CD4-positive, alpha-beta memory T cell (primary cell): ENCODE measurements around the gene CHI3L2. TPM values are rescaled to one million over a fixed set of nuclear protein-coding genes. Genes with fewer than 3 reads are reported as not detected.

Source experiments
- CTCF ChIA-PET: fragments of 350-600 bp; sonication (Branson Sonifier 250); formaldehyde crosslinking; loops from one replicate; lab custom pipeline; 2021; ENCODE audit warnings: inconsistent platforms; ENCODE audit not compliant: partially characterized antibody; lab: Charles Lee
- POLR2A ChIA-PET: fragments of 350-600 bp; sonication (Branson Sonifier 250); formaldehyde crosslinking; loops from one replicate; lab custom pipeline; 2021; ENCODE audit not compliant: partially characterized antibody; lab: Charles Lee
- DNase-seq, 5 donors: peaks; one replicate each; pipeline versions ENCODE4 v3.0.0 to v3.0.0-alpha.2; 2020 to 2022; ENCODE audit warnings: mixed read lengths in 1 of 5
- H3K27ac ChIP-seq: one replicate; pipeline ENCODE4 v1.7.0; 2013; ENCODE audit warnings: low read depth, low read length
- H3K27me3 ChIP-seq: 2 replicates; pipeline ENCODE4 v1.7.0; 2013; ENCODE audit warnings: mild to moderate bottlenecking, low read length, moderate library complexity; ENCODE audit not compliant: insufficient read depth
- H3K36me3 ChIP-seq: 2 replicates; pipeline ENCODE4 v1.7.0; 2013; ENCODE audit warnings: mild to moderate bottlenecking, low read length, moderate library complexity; ENCODE audit not compliant: insufficient read depth
- H3K4me1 ChIP-seq: 2 replicates; pipeline ENCODE4 v1.7.0; 2013; ENCODE audit warnings: mild to moderate bottlenecking, low read length, moderate library complexity; ENCODE audit not compliant: insufficient read depth
- H3K4me3 ChIP-seq, 2 donors: one replicate each; pipeline ENCODE4 v1.7.0; 2013; ENCODE audit warnings: low read length in 2 of 2, mild to moderate bottlenecking in 1 of 2
- H3K9me3 ChIP-seq, 2 donors: one replicate each; pipeline ENCODE4 v1.7.0; 2013; ENCODE audit warnings: low read length in 2 of 2, control low read depth in 1 of 2; ENCODE audit not compliant: control insufficient read depth in 1 of 2
- H3K27ac Mint-ChIP-seq, 7 donors: one replicate each; pipeline ENCODE4 v1.8.0; 2020 to 2021; ENCODE audit warnings: mixed read lengths in 7 of 7, mild to moderate bottlenecking in 6 of 7, inconsistent platforms in 3 of 7, moderate library complexity in 3 of 7
- H3K27me3 Mint-ChIP-seq, 2 donors: one replicate each; pipeline ENCODE4 v1.8.0; 2020 to 2021; ENCODE audit warnings: mixed read lengths in 2 of 2
- H3K36me3 Mint-ChIP-seq, 2 donors: one replicate each; pipeline ENCODE4 v1.8.0; 2020 to 2021; ENCODE audit warnings: mixed read lengths in 2 of 2, inconsistent platforms in 1 of 2, mild to moderate bottlenecking in 1 of 2
- H3K4me1 Mint-ChIP-seq, 4 donors: one replicate each; pipeline ENCODE4 v1.8.0; 2020 to 2021; ENCODE audit warnings: mixed read lengths in 4 of 4, mild to moderate bottlenecking in 1 of 4
- H3K4me3 Mint-ChIP-seq, 8 donors: one replicate each; pipeline ENCODE4 v1.8.0; 2020 to 2021; ENCODE audit warnings: mixed read lengths in 8 of 8, mild to moderate bottlenecking in 7 of 8, moderate library complexity in 6 of 8, inconsistent platforms in 3 of 8
- H3K9me3 Mint-ChIP-seq, 8 donors: one replicate each; pipeline ENCODE4 v1.8.0; 2020 to 2021; ENCODE audit warnings: mixed read lengths in 8 of 8, mild to moderate bottlenecking in 5 of 8, inconsistent platforms in 3 of 8, moderate library complexity in 1 of 8
- intact Hi-C: fragments of 100-400 bp; cut with micrococcal nuclease; formaldehyde crosslinking; loops from one replicate; pipeline ENCODE4 v1.15.1; 2023
- polyA plus RNA-seq, 2 donors: library from polyadenylated mRNA; unstranded; fragments of 300-500 nt; fragmentation: Illumina TruSeq; gene quantifications; one replicate each; pipeline ENCODE4 v1.2.3, GENCODE V29; 2021
- total RNA-seq, 2 experiments: library from RNA; stranded (reverse); gene quantifications; one replicate each; pipeline ENCODE4 v1.2.3, GENCODE V29; 2021

The CHI3L2 gene
- total and polyA plus RNA-seq, 4 experiments from 2014 or later: 1.7 to 18.2 (median 8.8) TPM

DNA sequence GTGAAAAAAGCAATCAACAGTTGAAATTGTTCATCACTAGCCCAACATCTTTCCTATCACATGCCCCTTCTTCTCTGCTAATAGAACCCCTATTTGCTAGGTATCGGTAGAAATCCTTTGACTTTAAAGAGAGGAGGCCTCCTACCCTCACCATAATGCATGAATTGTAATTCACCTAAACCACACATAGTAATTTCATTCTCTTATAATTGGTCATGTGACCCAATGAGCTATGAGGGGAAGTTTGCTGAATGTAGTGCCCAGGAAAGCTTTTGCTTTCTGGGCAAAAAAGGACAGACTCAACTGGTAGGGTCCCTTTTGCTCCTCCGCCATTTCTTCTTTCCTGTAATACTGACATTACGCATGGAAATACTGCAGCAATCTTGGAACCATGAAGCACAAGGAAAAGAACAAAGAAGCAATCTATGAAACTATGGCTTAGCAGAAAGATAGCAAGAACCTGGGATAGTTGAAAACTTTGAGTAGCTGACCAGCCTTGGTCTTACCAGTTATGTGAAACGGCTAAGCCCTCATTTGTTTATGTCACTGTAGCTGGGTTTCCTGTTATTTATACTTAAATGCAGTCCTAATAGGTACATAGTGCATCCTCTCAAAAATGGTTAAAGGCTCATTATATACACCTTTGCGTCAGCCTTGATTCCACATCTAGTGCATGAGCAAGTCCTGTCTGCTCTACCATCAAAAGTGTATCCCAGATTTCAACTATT lies 10.2 kb upstream of the CHI3L2 start:
- CTCF ChIA-PET: interaction anchor here (1.3 to 17.0 kb wide), 6 partner anchors 11 to 252 kb away, joined by 4 to 623 read pairs (median 20); partner anchors contain the start of gene DENND2D
- Mint-ChIP-seq H3K4me3 (peak overlapping the region; percentile 11 to 87 (median 73)), H3K4me1 (peaks cover 91 to 100% (median 95%) of the 10 kb centered on the region in 4 donors), H3K9me3 (peaks cover 0 to 9% (median 0%) of the 10 kb centered on the region in 8 donors), H3K27ac (peak overlapping the region; percentile 87 to 100 (median 97)), H3K27me3 (peaks cover 0 to 2% of the 10 kb centered on the region in 2 donors), H3K36me3 (peaks cover 0 to 13% of the 10 kb centered on the region in 2 donors)
- intact Hi-C loops: loop anchor here (2.0 to 10.0 kb wide), 2 partner anchors 77 to 253 kb away; partner anchors contain the start of genes CEPT1, DRAM2 and LRIF1
- Histone ChIP-seq H3K36me3 (no peaks in the 10 kb centered on the region), H3K4me1 (peaks cover 100% of the 10 kb centered on the region), H3K27ac (peak overlapping the region; percentile 48), H3K4me3 (peak overlapping the region in 1 of 2 donors; percentile 4), H3K9me3 (no peaks in the 10 kb centered on the region), H3K27me3 (no peaks in the 10 kb centered on the region)
- POLR2A ChIA-PET: interaction anchor here (0.7 to 18.7 kb wide), 10 partner anchors 9 to 481 kb away, joined by 3 to 1434 read pairs (median 10); partner anchors contain the start of genes CEPT1, CHI3L2, DENND2D and DRAM2
- DNase-seq: no peak

DNA sequence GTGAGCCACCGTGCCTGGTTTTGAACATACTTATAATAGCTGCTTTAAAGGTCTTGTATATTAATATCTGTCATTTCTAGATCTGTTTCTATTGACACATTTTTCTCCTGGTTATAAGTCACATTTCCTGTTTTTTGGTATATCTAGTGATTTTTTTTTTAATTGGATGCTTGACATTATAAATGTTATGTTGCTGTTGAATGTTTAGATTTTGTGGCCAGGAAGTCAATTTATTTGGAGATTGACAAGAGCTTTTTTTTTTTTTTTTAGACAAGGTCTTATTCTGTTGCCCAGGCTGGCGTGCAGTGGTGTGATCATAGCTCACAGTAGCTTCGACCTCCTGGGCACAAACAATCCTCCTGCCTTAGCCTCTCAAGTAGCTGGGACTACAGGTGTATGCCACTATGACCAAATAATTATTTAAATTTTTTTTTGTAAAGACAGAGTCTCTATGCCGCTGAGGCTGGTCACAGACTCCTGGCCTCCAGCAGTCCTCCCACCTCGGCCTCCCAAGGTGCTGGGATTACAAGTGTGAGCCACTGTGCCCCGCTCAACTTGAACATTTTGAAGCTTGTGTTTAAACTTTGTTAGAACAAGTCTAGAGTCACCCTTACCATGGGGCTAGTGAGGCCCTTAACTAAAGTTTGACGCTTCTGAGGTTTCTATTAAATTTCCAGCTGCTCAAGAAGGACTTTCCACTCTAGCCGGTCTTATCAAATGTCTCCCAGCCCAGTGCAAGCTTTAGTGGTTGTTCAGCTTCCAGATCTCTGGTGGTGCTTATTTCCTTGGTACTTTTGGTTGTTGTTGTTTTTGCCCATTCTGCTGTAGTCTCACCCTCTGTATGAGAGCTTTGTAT lies 8.6 kb upstream of the CHI3L2 start:
- CTCF ChIA-PET: interaction anchor here (0.9 to 17.0 kb wide), 10 partner anchors 10 to 375 kb away, joined by 3 to 623 read pairs (median 4); partner anchors contain the start of gene DENND2D
- no peak for DNase-seq

DNA sequence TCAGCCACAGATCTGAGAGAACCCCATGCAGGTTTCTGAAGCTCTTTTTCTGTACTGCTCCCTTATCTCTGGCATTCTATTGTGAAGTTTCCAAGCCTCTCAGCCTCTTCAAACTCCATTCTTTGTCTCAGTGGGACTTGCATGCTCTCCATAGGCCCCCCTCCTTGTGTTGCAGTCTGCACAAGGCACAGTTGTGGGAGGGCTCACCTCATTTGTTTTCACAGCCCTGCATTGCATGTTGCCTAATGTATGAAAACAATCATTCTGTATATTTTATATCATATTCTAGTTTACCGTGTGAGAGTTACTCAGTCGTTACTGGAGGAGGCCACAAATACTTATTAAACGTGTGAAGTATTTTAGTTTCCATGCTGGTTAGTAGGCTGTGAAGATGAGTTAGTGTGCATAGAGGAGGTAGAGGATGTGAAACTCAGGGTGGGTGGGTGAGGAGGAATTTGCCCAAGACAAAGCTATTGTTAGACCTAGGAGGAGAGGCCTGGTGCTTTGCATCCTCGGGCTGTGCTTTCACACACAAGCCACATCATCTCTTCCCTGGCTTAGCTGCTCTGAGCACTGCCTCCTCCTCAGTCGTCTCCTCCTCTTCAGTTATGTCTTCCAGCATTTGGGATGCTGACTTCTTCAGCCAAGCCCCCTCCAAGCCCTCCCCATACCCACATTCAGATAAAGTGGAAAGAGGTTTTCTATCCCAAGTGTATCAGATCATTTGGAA lies 7.8 kb upstream of the CHI3L2 start:
- Histone ChIP-seq H3K36me3 (no peaks in the 10 kb centered on the region), H3K4me1 (peaks cover 98% of the 10 kb centered on the region), H3K27ac (peak overlapping the region; percentile 59), H3K9me3 (no peaks in the 10 kb centered on the region), H3K27me3 (no peaks in the 10 kb centered on the region), H3K4me3 (peak overlapping the region in 1 of 2 donors; percentile 4)
- intact Hi-C loops: loop anchor here (5.0 to 10.0 kb wide), 4 partner anchors 32 to 405 kb away; partner anchors contain the start of gene LRIF1
- peaks cover 0 to 9% (median 0%) of the 10 kb centered on the region in 8 donors for H3K9me3 Mint-ChIP-seq
- no peak for DNase-seq
- H3K4me1 Mint-ChIP-seq: peaks cover 81 to 97% (median 90%) of the 10 kb centered on the region in 4 donors
- POLR2A ChIA-PET: interaction anchor here (0.8 to 18.7 kb wide), 13 partner anchors 7 to 600 kb away, joined by 3 to 1434 read pairs (median 6); partner anchors contain the start of genes CEPT1, CHI3L2, DENND2D and DRAM2
- H3K27me3 Mint-ChIP-seq: peaks cover 0 to 2% of the 10 kb centered on the region in 2 donors
- CTCF ChIA-PET: interaction anchor here (0.9 to 17.0 kb wide), 7 partner anchors 24 to 374 kb away, joined by 3 to 623 read pairs (median 5); partner anchors contain the start of gene DENND2D
- peaks cover 0 to 8% of the 10 kb centered on the region in 2 donors for H3K36me3 Mint-ChIP-seq
- H3K4me3 Mint-ChIP-seq: peak overlapping the region; percentile 15 to 95 (median 74)
- peak overlapping the region; percentile 84 to 100 (median 96) for H3K27ac Mint-ChIP-seq

More for the DNA sequence above, 8.6 kb upstream of the CHI3L2 start:
- peaks cover 0 to 2% of the 10 kb centered on the region in 2 donors for H3K27me3 Mint-ChIP-seq
- H3K4me3 Mint-ChIP-seq: peak overlapping the region in 7 of 8 donors; percentile 49 to 95 (median 76)
- Histone ChIP-seq H3K9me3 (no peaks in the 10 kb centered on the region), H3K36me3 (no peaks in the 10 kb centered on the region), H3K27me3 (no peaks in the 10 kb centered on the region), H3K4me3 (no peak overlapping the region), H3K27ac (peak overlapping the region; percentile 59), H3K4me1 (peaks cover 99% of the 10 kb centered on the region)
- H3K36me3 Mint-ChIP-seq: peaks cover 0 to 10% of the 10 kb centered on the region in 2 donors
- POLR2A ChIA-PET: interaction anchor here (0.6 to 18.7 kb wide), 16 partner anchors 8 to 599 kb away, joined by 3 to 1434 read pairs (median 6); partner anchors contain the start of genes CEPT1, CHI3L2, DENND2D and DRAM2
- peaks cover 86 to 98% (median 93%) of the 10 kb centered on the region in 4 donors for H3K4me1 Mint-ChIP-seq
- intact Hi-C loops: loop anchor here (10.0 kb wide), 1 partner anchor 254 kb away; the partner anchor contains the start of gene LRIF1
- H3K9me3 Mint-ChIP-seq: peaks cover 0 to 9% (median 0%) of the 10 kb centered on the region in 8 donors
- H3K27ac Mint-ChIP-seq: peak overlapping the region; percentile 93 to 100 (median 97)

DNA sequence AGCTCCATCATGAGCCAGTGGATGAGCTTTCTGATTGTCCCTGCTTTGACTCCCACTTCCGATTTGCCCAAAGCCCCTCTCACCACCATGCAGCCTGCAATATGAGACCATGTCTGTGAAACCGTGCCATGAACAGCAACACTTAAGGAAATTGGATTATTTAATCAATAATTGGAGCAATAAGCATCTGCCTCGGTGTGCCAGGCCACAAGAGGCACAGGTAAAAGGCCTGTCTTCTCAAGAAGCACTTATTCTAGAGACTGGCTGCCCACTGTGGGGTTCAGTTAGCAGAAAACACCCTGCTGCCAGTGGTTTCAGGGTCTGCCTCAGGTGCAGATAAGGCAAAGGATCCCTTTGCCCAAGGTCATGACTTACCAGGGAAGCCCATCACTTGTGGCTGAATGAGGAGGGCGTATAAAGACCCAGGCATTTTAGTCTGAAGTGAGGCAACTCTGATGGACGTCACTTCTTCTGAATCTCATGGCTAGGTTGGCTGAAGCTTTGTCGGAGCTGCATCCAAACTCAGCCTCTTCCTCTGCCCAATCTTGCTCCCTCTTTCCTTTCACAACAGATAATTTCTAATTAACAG lies 7.1 kb upstream of the CHI3L2 start:
- DNase-seq: no peak
- Mint-ChIP-seq H3K27ac (peak overlapping the region; percentile 84 to 100 (median 96)), H3K4me3 (peak overlapping the region; percentile 15 to 95 (median 74)), H3K9me3 (peaks cover 0 to 9% (median 0%) of the 10 kb centered on the region in 8 donors), H3K27me3 (peaks cover 0 to 2% of the 10 kb centered on the region in 2 donors), H3K36me3 (peaks cover 0 to 7% of the 10 kb centered on the region in 2 donors), H3K4me1 (peaks cover 80 to 97% (median 90%) of the 10 kb centered on the region in 4 donors)
- intact Hi-C loops: loop anchor here (5.0 to 10.0 kb wide), 3 partner anchors 33 to 404 kb away; no protein-coding TSS in a partner anchor
- Histone ChIP-seq H3K4me1 (peaks cover 98% of the 10 kb centered on the region), H3K9me3 (no peaks in the 10 kb centered on the region), H3K27me3 (no peaks in the 10 kb centered on the region), H3K27ac (peak overlapping the region; percentile 59), H3K36me3 (no peaks in the 10 kb centered on the region), H3K4me3 (peak overlapping the region in 1 of 2 donors; percentile 5)
- CTCF ChIA-PET: interaction anchor here (0.8 to 17.0 kb wide), 8 partner anchors 11 to 287 kb away, joined by 3 to 623 read pairs (median 4); partner anchors contain the start of genes CEPT1, DENND2D and DRAM2
- POLR2A ChIA-PET: interaction anchor here (1.0 to 18.7 kb wide), 9 partner anchors 6 to 288 kb away, joined by 3 to 1434 read pairs (median 15); partner anchors contain the start of genes CEPT1, CHI3L2, DENND2D and DRAM2

DNA sequence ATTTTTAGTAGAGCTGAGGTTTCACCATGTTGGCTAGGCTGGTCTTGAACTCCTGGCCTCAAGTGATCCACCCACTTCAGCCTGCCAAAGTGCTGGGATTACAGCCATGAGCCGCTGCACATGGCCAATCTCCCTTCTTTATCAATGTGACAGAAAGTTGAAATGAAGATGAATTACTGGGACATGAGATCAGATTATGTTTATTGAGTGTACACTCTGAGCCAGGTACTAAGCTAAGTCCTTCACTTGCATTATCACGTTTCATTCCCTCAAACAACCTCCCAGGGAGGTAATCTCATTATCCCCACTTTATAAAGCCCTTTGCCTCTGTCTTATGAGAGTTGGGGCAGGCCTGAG lies 6.3 kb upstream of the CHI3L2 start:
- H3K4me3 Mint-ChIP-seq: peak overlapping the region; percentile 79 to 95 (median 85)
- peak overlapping the region; percentile 54 for H3K27ac ChIP-seq
- H3K36me3 ChIP-seq: no peaks in the 10 kb centered on the region
- intact Hi-C loops: loop anchor here (5.0 to 10.0 kb wide), 3 partner anchors 34 to 404 kb away; no protein-coding TSS in a partner anchor
- ChIA-PET CTCF (interaction anchor here (0.8 to 17.0 kb wide), 11 partner anchors 12 to 534 kb away, joined by 3 to 623 read pairs (median 3); partner anchors contain the start of genes CEPT1, DENND2D and DRAM2), POLR2A (interaction anchor here (0.7 to 18.7 kb wide), 12 partner anchors 8 to 287 kb away, joined by 3 to 1434 read pairs (median 4); partner anchors contain the start of genes CEPT1, DENND2D and DRAM2)
- H3K27me3 Mint-ChIP-seq: no peaks in the 10 kb centered on the region
- H3K4me1 ChIP-seq: peaks cover 98% of the 10 kb centered on the region
- H3K4me3 ChIP-seq: peak overlapping the region; percentile 8 to 39
- peaks cover 0 to 6% (median 0%) of the 10 kb centered on the region in 8 donors for H3K9me3 Mint-ChIP-seq
- no peaks in the 10 kb centered on the region for H3K27me3 ChIP-seq
- no peaks in the 10 kb centered on the region for H3K9me3 ChIP-seq
- DNase-seq: no peak
- peaks cover 79 to 97% (median 90%) of the 10 kb centered on the region in 4 donors for H3K4me1 Mint-ChIP-seq
- peak overlapping the region; percentile 89 to 100 (median 96) for H3K27ac Mint-ChIP-seq
- peaks cover 0 to 2% of the 10 kb centered on the region in 2 donors for H3K36me3 Mint-ChIP-seq
